ENCODE measurements around the gene TBC1D22A. TPM values are rescaled to one million over a fixed set of nuclear protein-coding genes. Genes with fewer than 3 reads are reported as not detected.

Gene TBC1D22A
- total RNA-seq, 4 donors from 2014 or later: 42.6 to 70.4 (median 55.1) TPM

DNA sequence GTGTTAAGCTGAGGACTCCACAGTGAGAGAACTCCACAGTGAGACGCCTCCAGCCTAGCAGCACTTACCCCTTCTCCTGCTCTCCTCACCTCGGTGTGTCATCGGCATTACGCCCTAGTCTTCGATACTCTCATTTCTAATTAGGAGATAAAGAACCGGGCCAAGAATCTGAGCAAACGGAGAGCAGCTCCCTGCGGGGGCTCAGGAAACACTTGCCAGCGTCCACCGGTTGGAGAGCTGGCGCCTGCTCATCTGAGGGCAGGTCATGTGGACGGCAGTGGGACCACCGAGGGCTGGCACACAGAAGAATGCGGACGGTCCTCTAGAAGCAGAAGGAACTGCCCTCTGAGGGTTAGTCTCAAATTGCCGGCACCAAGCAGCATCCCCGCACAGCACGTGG lies 37.4 kb upstream of the TBC1D22A start:
- no peak for TF ChIP-seq POLR2A (IDR thresholded peaks at IDR 0.05)
- TF ChIP-seq, protein P1, sequence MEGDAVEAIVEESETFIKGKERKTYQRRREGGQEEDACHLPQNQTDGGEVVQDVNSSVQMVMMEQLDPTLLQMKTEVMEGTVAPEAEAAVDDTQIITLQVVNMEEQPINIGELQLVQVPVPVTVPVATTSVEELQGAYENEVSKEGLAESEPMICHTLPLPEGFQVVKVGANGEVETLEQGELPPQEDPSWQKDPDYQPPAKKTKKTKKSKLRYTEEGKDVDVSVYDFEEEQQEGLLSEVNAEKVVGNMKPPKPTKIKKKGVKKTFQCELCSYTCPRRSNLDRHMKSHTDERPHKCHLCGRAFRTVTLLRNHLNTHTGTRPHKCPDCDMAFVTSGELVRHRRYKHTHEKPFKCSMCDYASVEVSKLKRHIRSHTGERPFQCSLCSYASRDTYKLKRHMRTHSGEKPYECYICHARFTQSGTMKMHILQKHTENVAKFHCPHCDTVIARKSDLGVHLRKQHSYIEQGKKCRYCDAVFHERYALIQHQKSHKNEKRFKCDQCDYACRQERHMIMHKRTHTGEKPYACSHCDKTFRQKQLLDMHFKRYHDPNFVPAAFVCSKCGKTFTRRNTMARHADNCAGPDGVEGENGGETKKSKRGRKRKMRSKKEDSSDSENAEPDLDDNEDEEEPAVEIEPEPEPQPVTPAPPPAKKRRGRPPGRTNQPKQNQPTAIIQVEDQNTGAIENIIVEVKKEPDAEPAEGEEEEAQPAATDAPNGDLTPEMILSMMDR (IDR thresholded peaks at IDR 0.05): no peak
- Histone ChIP-seq H3K36me3 (peaks cover 0 to 57% (median 0%) of the 10 kb centered on the region in 3 donors), H3K9me3 (no peaks in the 10 kb centered on the region), H3K27ac (no peak overlapping the region), H3K27me3 (no peaks in the 10 kb centered on the region), H3K4me3 (no peak overlapping the region), H3K4me1 (peaks cover 0 to 36% (median 5%) of the 10 kb centered on the region in 4 donors)
- no peak for DNase-seq

DNA sequence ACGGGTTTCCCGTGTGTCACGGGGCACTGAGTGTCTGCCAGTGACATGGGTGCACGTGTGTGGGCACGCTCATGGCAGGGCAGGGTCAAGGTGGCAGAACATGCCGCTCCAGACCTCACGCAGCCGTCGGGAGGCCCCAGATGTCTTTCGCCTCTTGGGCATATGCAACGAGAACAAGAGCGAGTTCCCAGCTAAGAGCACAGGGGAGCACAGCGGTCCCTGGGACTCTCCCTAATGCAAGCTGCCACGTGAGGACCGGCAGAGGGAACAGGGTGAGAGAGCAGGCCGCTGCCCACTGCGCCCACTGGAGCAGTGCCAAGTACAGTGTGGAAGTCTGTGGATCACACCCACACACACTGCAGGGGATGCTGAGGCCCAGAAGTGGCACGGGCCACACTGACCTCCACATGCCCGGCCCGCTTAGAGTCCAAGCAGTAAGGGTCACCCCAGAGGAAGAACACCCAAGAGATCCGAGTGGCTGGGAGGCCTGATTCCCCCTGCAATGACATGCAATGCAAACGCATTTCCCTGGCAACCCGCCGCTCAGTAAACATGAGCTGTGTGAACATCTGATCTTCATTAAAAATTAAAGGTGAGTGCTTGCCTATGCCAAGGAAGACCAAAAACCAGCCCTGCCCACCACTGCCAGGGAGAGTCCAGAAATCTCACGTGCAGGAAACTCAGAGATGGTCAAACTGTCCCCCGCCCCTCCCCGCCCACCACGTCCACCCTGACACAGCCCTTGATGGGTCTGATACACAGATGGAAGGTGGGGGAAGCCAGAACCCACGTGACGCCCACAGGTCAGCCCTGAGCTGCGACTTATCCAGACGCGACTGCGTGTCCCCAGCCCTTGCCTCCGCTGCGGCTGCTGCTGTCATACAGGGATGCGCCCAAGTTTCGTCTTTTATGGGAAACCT lies 36.1 kb upstream of the TBC1D22A start:
- Histone ChIP-seq H3K9me3 (no peaks in the 10 kb centered on the region), H3K27ac (no peak overlapping the region), H3K36me3 (peaks cover 0 to 45% (median 0%) of the 10 kb centered on the region in 3 donors), H3K27me3 (no peaks in the 10 kb centered on the region), H3K4me1 (peaks cover 0 to 49% (median 8%) of the 10 kb centered on the region in 4 donors), H3K4me3 (no peak overlapping the region)
- TF ChIP-seq, protein P1 (IDR thresholded peaks at IDR 0.05): no peak
- no peak for TF ChIP-seq POLR2A (IDR thresholded peaks at IDR 0.05)
- no peak for DNase-seq

DNA sequence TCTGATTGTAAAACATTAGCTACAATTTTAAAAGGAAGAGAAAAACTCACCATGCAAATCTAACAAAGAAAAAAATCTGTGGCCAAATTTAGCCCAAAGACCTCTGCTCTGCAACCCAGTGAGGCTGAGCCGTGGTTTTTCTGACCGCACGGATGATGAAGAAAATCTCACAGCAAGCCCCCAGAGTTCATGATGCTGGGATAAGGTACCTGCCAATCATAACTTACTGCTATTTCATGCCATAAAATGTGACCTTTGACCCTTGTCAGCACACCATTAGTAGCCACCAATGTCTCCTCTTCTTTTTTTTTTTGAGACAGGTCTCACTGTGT lies 35.5 kb upstream of the TBC1D22A start:
- Histone ChIP-seq H3K9me3 (no peaks in the 10 kb centered on the region), H3K36me3 (peaks cover 0 to 42% (median 0%) of the 10 kb centered on the region in 3 donors), H3K4me1 (peaks cover 0 to 55% (median 9%) of the 10 kb centered on the region in 4 donors), H3K27ac (no peak overlapping the region), H3K4me3 (no peak overlapping the region), H3K27me3 (no peaks in the 10 kb centered on the region)
- TF ChIP-seq, protein P1 (IDR thresholded peaks at IDR 0.05): no peak
- TF ChIP-seq POLR2A (IDR thresholded peaks at IDR 0.05): no peak
- DNase-seq: no peak

- TF ChIP-seq, protein P1 (IDR thresholded peaks at IDR 0.05): no peak
- peak in 1 of 2 donors; percentile 22 for TF ChIP-seq POLR2A (IDR thresholded peaks at IDR 0.05)
- DNase-seq: no peak
- H3K9me3 ChIP-seq: no peaks in the 10 kb centered on the region
- H3K4me3 ChIP-seq: no peak overlapping the region
- peak overlapping the region in 2 of 4 donors; percentile 51 to 55 for H3K27ac ChIP-seq
- H3K27me3 ChIP-seq: no peaks in the 10 kb centered on the region
- H3K36me3 ChIP-seq: peaks cover 0 to 42% (median 0%) of the 10 kb centered on the region in 3 donors
- peaks cover 0 to 64% (median 10%) of the 10 kb centered on the region in 4 donors for H3K4me1 ChIP-seq
These were observed 34.6 kb upstream of the TBC1D22A start for GRCh38 chr22:46727813-46728364.

- Histone ChIP-seq H3K27ac (peak overlapping the region in 2 of 4 donors; percentile 51 to 55), H3K4me1 (peaks cover 0 to 68% (median 10%) of the 10 kb centered on the region in 4 donors), H3K9me3 (no peaks in the 10 kb centered on the region), H3K27me3 (no peaks in the 10 kb centered on the region), H3K4me3 (no peak overlapping the region), H3K36me3 (peaks cover 0 to 42% (median 0%) of the 10 kb centered on the region in 3 donors)
- TF ChIP-seq, protein P1 (IDR thresholded peaks at IDR 0.05): no peak
- TF ChIP-seq POLR2A (IDR thresholded peaks at IDR 0.05): no peak
- DNase-seq: no peak
These were observed 34.0 kb upstream of the TBC1D22A start for GRCh38 chr22:46728470-46728869.

Data from Peyer's patch (tissue), 4 donors.